Spleen (tissue), 11 donors: Measurements from ENCODE around the gene PGA4. TPM values are rescaled to one million over a fixed set of nuclear protein-coding genes. Genes with fewer than 3 reads are reported as not detected.
"Not testable (repeated sequence)": the region's sequence is repeated elsewhere in the genome, so short reads cannot be mapped to it uniquely, and the experiment has no call there.

Experiments used
- DNase-seq: peaks from one replicate; pipeline ENCODE4 v3.0.0-alpha.2; 2020
- H3K27ac ChIP-seq, 8 donors: fragments of 200-600 bp; sonication (generic) in 7 of 8; 1 replicate in 4 of 8; 2 replicates in 4 of 8; pipeline versions ENCODE4 v1.5.0 to v1.8.0; 2016 to 2021; ENCODE audit warnings: inconsistent platforms in 4 of 8, mild to moderate bottlenecking in 4 of 8, moderate library complexity in 1 of 8
- H3K27me3 ChIP-seq, 7 donors: fragments of 200-600 bp; sonication (generic) in 6 of 7; replicated peaks in 1 of 7; 1 replicate in 4 of 7; 2 replicates in 3 of 7; pipeline versions ENCODE4 v1.5.0 to v1.8.0; 2016 to 2021; ENCODE audit warnings: inconsistent platforms in 3 of 7, mild to moderate bottlenecking in 1 of 7
- H3K36me3 ChIP-seq, 6 donors: fragments of 200-600 bp; sonication (generic) in 5 of 6; 1 replicate in 4 of 6; 2 replicates in 2 of 6; pipeline versions ENCODE4 v1.5.0 to v1.8.0; 2016 to 2021; ENCODE audit warnings: inconsistent platforms in 2 of 6
- H3K4me1 ChIP-seq, 6 donors: fragments of 200-600 bp; sonication (generic) in 5 of 6; 1 replicate in 3 of 6; 2 replicates in 3 of 6; pipeline versions ENCODE4 v1.5.0 to v1.8.0; 2016 to 2021; ENCODE audit warnings: inconsistent platforms in 3 of 6
- H3K4me3 ChIP-seq, 8 donors: fragments of 200-600 bp; sonication (generic) in 7 of 8; 1 replicate in 4 of 8; 2 replicates in 4 of 8; pipeline versions ENCODE4 v1.5.0 to v1.8.0; 2016 to 2021; ENCODE audit warnings: inconsistent platforms in 4 of 8, mild to moderate bottlenecking in 4 of 8, moderate library complexity in 2 of 8
- H3K9me3 ChIP-seq, 8 donors: fragments of 200-600 bp; sonication (generic) in 7 of 8; 1 replicate in 4 of 8; 2 replicates in 4 of 8; pipeline versions ENCODE4 v1.5.0 to v1.8.0; 2016 to 2021; ENCODE audit warnings: inconsistent platforms in 4 of 8
- WGBS, 5 donors: extraction: QIAGEN DNeasy Blood & Tissue Kit in 3 of 5; methylation state at CpG; one replicate each; pipeline versions ENCODE4 v1.1.5 to v1.1.7; 2013 to 2018; 5-methylcytosine and 5-hydroxymethylcytosine counted together
- intact Hi-C: fragments of 100-400 bp; cut with DNase I; formaldehyde crosslinking; loops from one replicate; pipeline ENCODE4 v1.15.0; 2023; ENCODE audit warnings: low total_unique reads
- polyA plus RNA-seq, 3 donors: library from polyadenylated mRNA; stranded (reverse); fragments of 200-250 nt; gene quantifications; one replicate each; pipeline ENCODE4 v1.2.1, GENCODE V29; 2013
- total RNA-seq, 7 donors: library from RNA; depleted of rRNA in 3 of 7; stranded (reverse); fragments of >200 nt in 3 of 7; fragmentation: NEBNext Ultra II Directional in 4 of 7; extraction: Animal tissue kit (Norgen Biotek cat#: 25700) in 4 of 7; gene quantifications; one replicate each; pipeline versions ENCODE4 v1.1.0 to v1.2.1, GENCODE V29; 2016 to 2021
- donor health status: healthy with polysubstance abuse.
- donor health status: DM: no; HTN: no; CAD: no; lungs with moderate emphysema.
- donor health status: DM: no; HTN: no; CAD: no.
- donor health status: Bipolar disorder and iron deficiency.
- donor health status: healthy.
- donor health status: DM: no; HTN: no; CAD: no.
- donor health status: DM: yes; HTN: yes; CAD: no.

PGA4 gene
- total and polyA plus RNA-seq, 10 donors: 0.36 to 12.2 (median 1.6) TPM; not detected in 1

DNA sequence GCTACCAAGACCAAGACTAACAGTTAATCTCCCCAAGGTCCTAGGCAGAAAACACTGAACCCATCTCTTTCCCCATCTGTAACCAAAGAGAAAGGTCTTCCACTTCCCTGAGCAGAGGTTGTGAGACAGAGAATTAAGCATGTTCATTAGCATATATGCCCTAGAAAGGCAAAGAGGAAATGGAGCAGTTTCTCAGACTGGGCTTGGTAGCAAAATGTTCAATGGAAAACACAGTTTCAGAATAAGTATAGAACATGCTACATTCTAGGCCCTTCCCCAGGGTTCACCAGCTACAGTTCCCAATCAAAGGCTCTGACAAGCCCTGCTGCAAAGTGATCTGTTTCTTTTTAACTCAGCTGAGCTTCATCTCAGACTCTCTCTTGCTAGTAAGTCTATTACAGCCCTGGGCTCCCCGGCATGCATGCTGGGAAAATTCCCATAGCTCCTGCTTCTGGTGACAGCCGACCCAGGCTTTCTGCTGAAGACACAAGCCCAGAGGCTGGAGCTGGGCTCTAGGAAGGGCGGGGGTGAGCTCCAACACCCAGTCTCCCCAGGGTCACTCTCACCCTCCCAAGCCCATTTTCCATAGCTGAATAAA, 10.5 kb downstream of the PGA4 start:
- intact Hi-C loops: not testable (repeated sequence)
- no CpG with 5 or more reads among the region's 3 CpGs for WGBS, 5 donors

DNA sequence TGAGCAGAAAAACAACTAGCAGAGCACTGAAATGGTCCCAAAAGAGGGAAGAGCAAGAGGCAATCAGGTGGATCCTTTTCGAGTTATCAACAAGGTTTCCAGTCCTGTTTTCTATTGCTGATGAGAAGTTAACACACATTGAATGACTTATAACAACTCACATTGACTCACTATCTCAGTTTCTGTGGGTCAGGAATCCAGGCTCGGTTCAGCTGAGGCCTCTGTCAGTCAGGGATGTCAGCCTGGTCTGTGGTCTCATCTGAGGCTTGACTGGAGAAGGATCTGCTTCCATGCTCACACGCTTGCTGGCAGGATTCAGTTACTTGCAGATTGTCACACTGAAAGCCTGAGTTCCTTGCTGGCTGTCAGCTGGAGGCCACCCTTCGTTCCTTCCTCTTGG, 15.0 kb downstream of the PGA4 start:
- H3K36me3 ChIP-seq, H3K9me3 ChIP-seq, intact Hi-C loops, H3K27ac ChIP-seq, H3K4me3 ChIP-seq, DNase-seq, H3K4me1 ChIP-seq, H3K27me3 ChIP-seq: not testable (repeated sequence)
- WGBS, 5 donors: no CpG with 5 or more reads among the region's 4 CpGs

More for the DNA sequence above, 10.5 kb downstream of the PGA4 start:
- H3K4me3 ChIP-seq, H3K27ac ChIP-seq, H3K27me3 ChIP-seq, H3K36me3 ChIP-seq, DNase-seq, H3K4me1 ChIP-seq, H3K9me3 ChIP-seq: not testable (repeated sequence)

DNA sequence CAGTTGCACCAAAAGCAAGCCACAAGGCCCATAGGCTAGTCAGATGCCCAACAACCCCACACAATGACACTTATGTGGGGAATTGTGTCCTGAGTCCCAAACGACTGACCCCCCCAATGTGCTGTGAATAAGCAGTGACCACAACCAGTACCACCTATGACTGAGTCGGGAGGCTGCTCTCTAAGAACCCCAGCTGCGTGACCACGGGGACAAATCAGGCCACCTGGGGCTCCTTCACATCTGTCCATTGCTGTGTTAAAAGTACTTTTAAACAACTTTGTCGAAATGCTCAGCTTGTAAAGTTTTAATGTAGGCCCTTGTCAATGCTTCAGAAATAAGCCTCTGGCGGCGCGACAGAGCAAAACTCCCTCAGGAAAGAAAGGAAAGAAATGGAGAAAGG, 18.1 kb downstream of the PGA4 start:
- H3K4me1 ChIP-seq, DNase-seq, H3K27ac ChIP-seq, H3K36me3 ChIP-seq, H3K27me3 ChIP-seq, H3K9me3 ChIP-seq, H3K4me3 ChIP-seq, intact Hi-C loops: not testable (repeated sequence)
- 73 to 82% (median 78%) methylated on average over 7 to 8 of the region's 8 CpGs for WGBS, 5 donors

DNA sequence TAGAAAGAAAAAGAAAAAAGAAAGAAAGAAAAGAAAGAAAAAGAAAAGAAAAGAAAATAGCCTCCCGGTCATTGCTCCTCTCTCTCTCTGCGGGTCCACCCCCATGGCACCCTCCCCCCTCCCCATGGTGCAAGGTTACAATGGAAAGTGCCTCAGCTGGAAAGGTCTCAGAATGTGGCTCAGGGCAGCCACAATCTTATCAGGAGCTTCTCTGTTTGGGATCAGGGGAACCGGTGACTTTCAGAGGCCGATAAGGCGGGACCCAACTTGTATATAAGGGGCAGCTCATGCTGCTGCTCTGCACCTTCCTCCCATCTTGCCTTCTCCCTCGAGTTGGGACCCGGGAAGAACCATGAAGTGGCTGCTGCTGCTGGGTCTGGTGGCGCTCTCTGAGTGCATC, 18.7 kb downstream of the PGA4 start, which contains the start of gene PGA5:
Gene PGA5, plus strand, starts transcription at position 301 of the 400 bp plus-strand sequence. Its CDS starts 52 bp downstream, at position 353.
- H3K4me3 ChIP-seq, H3K4me1 ChIP-seq, H3K27ac ChIP-seq, H3K27me3 ChIP-seq, H3K36me3 ChIP-seq, DNase-seq, intact Hi-C loops, H3K9me3 ChIP-seq: not testable (repeated sequence)
- no CpG with 5 or more reads among the region's 8 CpGs for WGBS, 5 donors

DNA sequence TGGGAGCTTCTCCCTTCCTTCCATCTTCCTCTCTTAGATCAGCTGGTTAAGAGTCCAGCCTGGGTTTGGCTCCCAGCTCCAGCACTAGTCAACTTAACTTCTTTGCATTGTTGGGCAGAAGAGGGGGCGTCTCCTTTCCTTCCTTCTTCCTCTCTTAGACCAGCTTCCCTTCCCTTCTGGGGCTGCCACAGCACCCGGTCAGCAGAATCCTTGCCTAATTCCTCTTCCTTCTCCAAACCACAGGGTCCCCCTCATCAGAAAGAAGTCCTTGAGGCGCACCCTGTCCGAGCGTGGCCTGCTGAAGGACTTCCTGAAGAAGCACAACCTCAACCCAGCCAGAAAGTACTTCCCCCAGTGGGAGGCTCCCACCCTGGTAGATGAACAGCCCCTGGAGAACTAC, 19.4 kb downstream of the PGA4 start:
- H3K27ac ChIP-seq, intact Hi-C loops, H3K4me3 ChIP-seq, DNase-seq, H3K27me3 ChIP-seq, H3K4me1 ChIP-seq, H3K9me3 ChIP-seq, H3K36me3 ChIP-seq: not testable (repeated sequence)
- no CpG with 5 or more reads among the region's 5 CpGs for WGBS, 5 donors

DNA sequence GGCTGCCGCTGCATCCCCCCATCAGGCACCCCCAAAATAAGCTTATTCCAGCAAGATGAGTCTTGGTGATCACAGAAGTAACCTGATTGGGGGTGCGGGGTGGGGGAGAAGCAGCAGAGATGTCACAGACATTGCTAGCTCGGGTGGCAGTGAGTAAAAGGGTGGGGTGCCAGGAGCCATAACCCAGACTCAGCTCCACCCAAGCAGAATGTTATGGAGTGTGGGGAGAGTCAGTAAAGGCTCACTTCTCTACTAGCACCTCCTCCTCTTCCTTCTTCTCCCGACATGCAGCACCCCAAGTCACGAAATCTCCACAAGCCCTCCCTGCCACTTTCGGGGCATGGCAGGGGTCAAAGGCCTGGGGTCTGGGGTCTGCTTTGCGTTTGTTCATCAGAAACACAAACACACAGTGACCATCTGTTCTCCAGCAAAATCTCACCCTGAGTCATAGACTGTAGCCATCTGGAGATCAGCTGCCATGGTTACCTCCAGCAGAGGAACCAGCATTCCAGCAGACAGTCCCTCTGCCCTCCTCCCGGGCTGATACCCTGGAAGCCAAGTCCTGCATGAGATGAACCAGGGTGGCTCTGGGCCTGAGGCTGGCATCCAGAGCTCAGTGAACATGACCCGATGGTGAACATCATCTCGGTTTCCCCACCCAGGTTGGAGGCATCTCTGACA, 23.3 kb downstream of the PGA4 start:
- H3K4me3 ChIP-seq, H3K27me3 ChIP-seq, H3K27ac ChIP-seq, H3K9me3 ChIP-seq, intact Hi-C loops, H3K4me1 ChIP-seq, H3K36me3 ChIP-seq, DNase-seq: not testable (repeated sequence)
- WGBS, 5 donors: no CpG with 5 or more reads among the region's 10 CpGs

DNA sequence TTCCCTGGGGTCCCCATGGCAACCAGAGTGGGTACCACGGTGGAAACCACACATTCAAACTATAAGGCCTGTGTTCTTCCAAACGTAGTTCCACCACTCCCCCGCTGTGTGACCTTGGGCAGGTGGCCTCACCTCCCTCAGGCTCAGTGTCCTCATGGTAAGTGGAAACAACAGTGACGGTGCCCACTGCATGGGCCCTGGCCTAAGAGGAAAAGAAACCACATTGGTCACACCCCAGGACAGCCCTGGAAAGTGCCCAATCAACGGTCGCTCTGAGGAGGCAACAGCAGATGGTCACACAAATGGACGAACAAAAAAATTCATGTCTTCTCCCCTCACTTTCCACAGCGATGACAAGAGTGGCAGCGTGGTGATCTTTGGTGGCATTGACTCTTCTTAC, 25.9 kb downstream of the PGA4 start:
- H3K27ac ChIP-seq, H3K4me1 ChIP-seq, H3K27me3 ChIP-seq, H3K36me3 ChIP-seq, intact Hi-C loops, H3K9me3 ChIP-seq, DNase-seq, H3K4me3 ChIP-seq: not testable (repeated sequence)
- 86 to 90% (median 88%) methylated on average over 9 of the region's 9 CpGs for WGBS, 5 donors

DNA sequence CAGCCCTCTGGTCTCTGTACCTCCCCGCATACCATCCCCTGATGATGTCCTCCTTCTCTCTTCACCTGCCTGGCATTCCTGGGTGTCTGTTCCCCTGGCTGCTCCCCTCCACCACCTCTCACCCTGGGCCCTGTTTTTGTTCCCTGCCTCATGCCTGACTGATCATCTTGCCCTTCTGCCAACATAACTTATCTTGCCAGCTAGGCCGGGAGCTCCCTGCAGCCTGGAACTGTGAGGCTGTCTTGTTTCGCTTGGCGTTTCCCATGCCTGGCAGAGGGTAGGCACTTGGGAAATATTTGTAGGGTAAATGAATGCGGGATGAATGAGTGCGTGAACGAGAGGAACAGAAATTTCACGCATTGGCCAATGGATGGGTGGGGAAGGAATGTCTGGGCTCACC, 27.1 kb downstream of the PGA4 start:
- H3K27ac ChIP-seq, H3K4me1 ChIP-seq, H3K9me3 ChIP-seq, intact Hi-C loops, H3K27me3 ChIP-seq, H3K36me3 ChIP-seq, DNase-seq, H3K4me3 ChIP-seq: not testable (repeated sequence)
- WGBS, 5 donors: 88 to 96% (median 92%) methylated on average over 8 of the region's 8 CpGs

DNA sequence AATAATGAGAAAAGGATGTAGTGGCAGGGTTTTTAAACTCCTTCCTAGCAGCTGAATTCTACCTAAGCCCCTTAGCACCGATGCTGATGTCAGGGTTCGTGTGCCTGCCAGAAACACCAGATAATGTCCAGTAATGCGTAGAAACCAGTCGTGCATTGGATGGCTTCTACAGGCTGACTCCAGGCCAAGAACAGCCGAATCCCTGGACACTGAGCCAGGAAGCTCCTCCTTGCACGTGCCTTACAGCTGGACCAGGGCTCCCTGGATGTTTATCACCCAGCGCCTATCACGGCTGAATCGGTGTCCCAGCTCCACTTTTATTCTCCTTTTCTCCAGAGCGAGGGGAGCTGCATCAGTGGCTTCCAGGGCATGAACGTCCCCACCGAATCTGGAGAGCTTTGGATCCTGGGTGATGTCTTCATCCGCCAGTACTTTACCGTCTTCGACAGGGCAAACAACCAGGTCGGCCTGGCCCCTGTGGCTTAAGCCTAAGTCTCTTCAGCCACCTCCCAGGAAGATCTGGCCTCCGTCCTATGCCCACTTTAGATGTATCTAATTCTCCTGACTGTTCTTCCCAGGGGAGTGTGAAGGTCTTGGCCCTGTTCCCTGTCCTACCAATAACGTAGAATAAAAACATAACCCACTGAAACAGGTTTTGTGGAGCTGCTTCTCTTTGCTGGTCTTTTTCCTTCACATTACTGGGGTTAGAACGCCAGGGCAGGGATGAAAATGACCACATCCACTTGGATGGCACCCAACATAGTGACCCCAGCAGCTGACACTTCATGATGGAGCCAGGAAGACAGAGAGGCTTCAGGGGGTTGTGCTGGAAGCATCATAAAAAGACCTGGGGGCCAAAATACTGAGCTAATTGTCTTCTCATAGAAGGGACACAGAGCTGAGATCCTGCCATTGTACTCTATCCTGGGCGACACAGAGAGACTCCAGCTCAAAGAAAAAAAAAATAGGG, 28.9 kb downstream of the PGA4 start:
- 70 to 88% (median 82%) methylated on average over 18 to 20 of the region's 20 CpGs for WGBS, 5 donors

DNA sequence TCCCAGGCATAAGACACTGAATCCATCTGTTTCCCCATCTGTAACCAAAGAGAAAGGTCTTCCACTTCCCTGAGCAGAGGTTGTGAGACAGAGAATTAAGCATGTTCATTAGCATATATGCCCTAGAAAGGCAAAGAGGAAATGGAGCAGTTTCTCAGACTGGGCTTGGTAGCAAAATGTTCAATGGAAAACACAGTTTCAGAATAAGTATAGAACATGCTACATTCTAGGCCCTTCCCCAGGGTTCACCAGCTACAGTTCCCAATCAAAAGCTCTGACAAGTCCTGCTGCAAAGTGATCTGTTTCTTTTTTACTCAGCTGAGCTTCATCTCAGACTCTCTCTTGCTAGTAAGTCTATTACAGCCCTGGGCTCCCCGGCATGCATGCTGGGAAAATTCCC, 30.2 kb downstream of the PGA4 start:
- DNase-seq, H3K4me1 ChIP-seq, H3K36me3 ChIP-seq, H3K9me3 ChIP-seq, H3K27ac ChIP-seq, H3K27me3 ChIP-seq, H3K4me3 ChIP-seq, intact Hi-C loops: not testable (repeated sequence)
- 67 to 84% (median 73%) methylated on average over 1 of the region's 1 CpG for WGBS, 5 donors

More for the DNA sequence above, 28.9 kb downstream of the PGA4 start:
- DNase-seq, intact Hi-C loops, H3K27ac ChIP-seq, H3K36me3 ChIP-seq, H3K4me1 ChIP-seq, H3K27me3 ChIP-seq, H3K9me3 ChIP-seq, H3K4me3 ChIP-seq: not testable (repeated sequence)
